ENCODE data around the gene GAL3ST1. TPM values are rescaled to one million over a fixed set of nuclear protein-coding genes. Genes with fewer than 3 reads are reported as not detected.
A peak's percentile ranks its signal among the peaks of the same experiment; 100 is the strongest.
"Not testable (repeated sequence)": the region's sequence is repeated elsewhere in the genome, so short reads cannot be mapped to it uniquely, and the experiment has no call there.

The GAL3ST1 gene, protein sequence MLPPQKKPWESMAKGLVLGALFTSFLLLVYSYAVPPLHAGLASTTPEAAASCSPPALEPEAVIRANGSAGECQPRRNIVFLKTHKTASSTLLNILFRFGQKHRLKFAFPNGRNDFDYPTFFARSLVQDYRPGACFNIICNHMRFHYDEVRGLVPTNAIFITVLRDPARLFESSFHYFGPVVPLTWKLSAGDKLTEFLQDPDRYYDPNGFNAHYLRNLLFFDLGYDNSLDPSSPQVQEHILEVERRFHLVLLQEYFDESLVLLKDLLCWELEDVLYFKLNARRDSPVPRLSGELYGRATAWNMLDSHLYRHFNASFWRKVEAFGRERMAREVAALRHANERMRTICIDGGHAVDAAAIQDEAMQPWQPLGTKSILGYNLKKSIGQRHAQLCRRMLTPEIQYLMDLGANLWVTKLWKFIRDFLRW
- total RNA-seq: 10 to 100 TPM in 1 of 4 donors, 1 to 10 TPM in 3; 5.6 to 24.2 (median 8.7) TPM

DNA sequence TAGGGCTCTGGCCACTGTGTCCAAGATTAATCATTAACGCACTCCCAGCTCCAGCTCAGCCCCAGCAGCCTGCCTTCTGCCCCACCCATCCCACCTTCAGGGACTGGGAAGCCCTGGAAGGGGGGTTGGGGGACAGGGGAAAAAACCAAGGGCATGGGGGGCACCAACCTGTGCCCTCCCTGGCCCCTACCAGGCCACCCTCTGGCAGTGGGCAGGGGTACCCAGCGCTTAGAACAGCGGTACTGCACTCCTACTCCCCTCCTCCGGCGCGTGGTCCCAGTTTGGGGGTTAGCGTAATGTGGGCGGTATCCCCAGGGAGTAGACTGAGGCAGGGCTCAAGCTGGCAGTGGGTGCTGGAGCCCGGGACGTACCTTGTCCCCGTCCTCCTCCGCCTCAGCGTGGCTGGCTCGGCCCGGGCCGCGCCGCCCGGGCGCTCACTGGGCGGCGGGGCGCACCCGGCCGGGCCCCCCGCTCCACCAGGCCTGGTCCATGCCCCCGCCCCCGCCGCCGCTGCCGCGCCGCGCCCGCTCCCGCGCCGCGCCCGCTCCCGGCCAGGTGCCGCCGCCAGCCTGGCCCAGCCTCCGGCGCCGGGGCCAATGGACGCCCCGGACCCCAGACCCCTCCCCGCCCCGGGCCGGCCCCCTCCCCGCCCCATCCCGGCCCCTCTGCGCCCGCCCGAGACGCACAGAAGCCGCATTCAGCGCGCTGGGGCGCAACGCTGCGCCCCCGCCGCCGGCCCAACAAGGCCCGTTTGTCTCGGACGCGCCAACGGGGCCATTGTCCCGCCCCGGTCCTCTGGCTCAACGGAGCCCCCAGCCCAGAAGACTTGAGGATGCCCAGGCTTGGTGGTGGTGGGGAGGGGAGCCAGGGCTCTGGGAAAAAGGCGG lies at the start of gene GAL3ST1:
Gene GAL3ST1, minus strand, starts transcription at position 571 of the 887 bp plus-strand sequence. CDS start 17,273 bp downstream, outside the sequence.
- Histone ChIP-seq H3K9me3 (no peaks in the 10 kb centered on the region), H3K27ac (peak within 1 kb of the TSS; percentile 75 to 89 (median 85)), H3K4me3 (peak within 1 kb of the TSS in 3 of 4 donors; percentile 32 to 53 (median 34)), H3K4me1 (peaks cover 3 to 41% (median 31%) of the 10 kb centered on the region in 4 donors), H3K36me3 (peaks cover 0 to 28% (median 15%) of the 10 kb centered on the region in 4 donors), H3K27me3 (no peaks in the 10 kb centered on the region)
- peak; percentile 66 for DNase-seq
- in situ Hi-C loops (cut with MboI; ENCODE audit: low pct_ligation_motif_present in 1 of 4, low pct_unique_long_range_greater_than_20kb in 1 of 4, low sequenced_read_pairs in 3 of 4) (no loop called here), intact Hi-C loops (cut with DNase I; ENCODE audit: low total_unique reads) (no loop called here)
- 24 to 67% methylated on average over 1 to 19 of the region's 75 CpGs for WGBS, 2 donors (ENCODE audit: low coverage in 1 of 2)
- TF ChIP-seq POLR2AphosphoS5 (IDR thresholded peaks at IDR 0.05): no peak
- peak; percentile 13 for TF ChIP-seq POLR2A (IDR thresholded peaks at IDR 0.05)

DNA sequence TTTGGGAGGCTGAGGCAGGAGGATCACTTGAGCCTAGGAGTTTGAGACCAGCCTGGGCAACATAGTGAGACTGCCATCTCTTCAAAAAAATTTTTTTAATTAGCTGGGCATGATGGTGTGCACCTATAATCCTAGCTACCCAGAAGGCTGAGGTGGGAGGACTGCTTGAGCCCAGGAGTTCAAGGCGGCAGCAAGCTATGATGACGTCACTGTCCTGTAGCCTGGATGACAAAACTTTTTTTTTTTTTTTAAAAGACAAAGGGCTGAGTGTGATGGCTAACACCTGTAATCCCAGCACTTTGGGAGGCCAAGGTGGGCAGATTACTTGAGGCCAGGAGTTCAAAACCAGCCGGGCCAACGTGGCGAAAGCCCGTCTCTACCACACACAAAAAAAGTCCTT lies 45.4 kb upstream of the GAL3ST1 start:
- not testable (repeated sequence) for H3K27ac ChIP-seq, H3K36me3 ChIP-seq, H3K4me1 ChIP-seq, DNase-seq, H3K4me3 ChIP-seq, H3K9me3 ChIP-seq, H3K27me3 ChIP-seq
- in situ Hi-C loops (cut with MboI; ENCODE audit: low pct_ligation_motif_present in 1 of 4, low pct_unique_long_range_greater_than_20kb in 1 of 4, low sequenced_read_pairs in 3 of 4): loop anchor here in 1 of 4 donors (10.0 kb wide), 1 partner anchor 135 kb away; no protein-coding TSS in a partner anchor
- 97 to 100% methylated on average over 6 of the region's 6 CpGs for WGBS, 2 donors (ENCODE audit: low coverage in 1 of 2)
- intact Hi-C loops (cut with DNase I; ENCODE audit: low total_unique reads): loop anchor here (10.0 kb wide), 1 partner anchor 285 kb away; no protein-coding TSS in a partner anchor

GRCh38 chr22:30617819-30618218 lies 43.4 kb upstream of the GAL3ST1 start:
- H3K27me3 ChIP-seq: no peaks in the 10 kb centered on the region
- in situ Hi-C loops (cut with MboI; ENCODE audit: low pct_ligation_motif_present in 1 of 4, low pct_unique_long_range_greater_than_20kb in 1 of 4, low sequenced_read_pairs in 3 of 4): no loop called here
- TF ChIP-seq, protein P1, sequence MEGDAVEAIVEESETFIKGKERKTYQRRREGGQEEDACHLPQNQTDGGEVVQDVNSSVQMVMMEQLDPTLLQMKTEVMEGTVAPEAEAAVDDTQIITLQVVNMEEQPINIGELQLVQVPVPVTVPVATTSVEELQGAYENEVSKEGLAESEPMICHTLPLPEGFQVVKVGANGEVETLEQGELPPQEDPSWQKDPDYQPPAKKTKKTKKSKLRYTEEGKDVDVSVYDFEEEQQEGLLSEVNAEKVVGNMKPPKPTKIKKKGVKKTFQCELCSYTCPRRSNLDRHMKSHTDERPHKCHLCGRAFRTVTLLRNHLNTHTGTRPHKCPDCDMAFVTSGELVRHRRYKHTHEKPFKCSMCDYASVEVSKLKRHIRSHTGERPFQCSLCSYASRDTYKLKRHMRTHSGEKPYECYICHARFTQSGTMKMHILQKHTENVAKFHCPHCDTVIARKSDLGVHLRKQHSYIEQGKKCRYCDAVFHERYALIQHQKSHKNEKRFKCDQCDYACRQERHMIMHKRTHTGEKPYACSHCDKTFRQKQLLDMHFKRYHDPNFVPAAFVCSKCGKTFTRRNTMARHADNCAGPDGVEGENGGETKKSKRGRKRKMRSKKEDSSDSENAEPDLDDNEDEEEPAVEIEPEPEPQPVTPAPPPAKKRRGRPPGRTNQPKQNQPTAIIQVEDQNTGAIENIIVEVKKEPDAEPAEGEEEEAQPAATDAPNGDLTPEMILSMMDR (IDR thresholded peaks at IDR 0.05): no peak
- TF ChIP-seq POLR2A (IDR thresholded peaks at IDR 0.05) (no peak), POLR2AphosphoS5 (IDR thresholded peaks at IDR 0.05) (no peak), EP300 (IDR thresholded peaks at IDR 0.05; ENCODE audit: low read depth) (no peak)
- intact Hi-C loops (cut with DNase I; ENCODE audit: low total_unique reads): no loop called here
- no peak overlapping the region for H3K4me3 ChIP-seq
- 86 to 88% methylated on average over 4 to 6 of the region's 6 CpGs for WGBS, 2 donors (ENCODE audit: low coverage in 1 of 2)
- no peak for DNase-seq
- no peaks in the 10 kb centered on the region for H3K9me3 ChIP-seq
- H3K36me3 ChIP-seq: peaks cover 0 to 3% (median 0%) of the 10 kb centered on the region in 4 donors
- H3K27ac ChIP-seq: no peak overlapping the region
- H3K4me1 ChIP-seq: no peaks in the 10 kb centered on the region

DNA sequence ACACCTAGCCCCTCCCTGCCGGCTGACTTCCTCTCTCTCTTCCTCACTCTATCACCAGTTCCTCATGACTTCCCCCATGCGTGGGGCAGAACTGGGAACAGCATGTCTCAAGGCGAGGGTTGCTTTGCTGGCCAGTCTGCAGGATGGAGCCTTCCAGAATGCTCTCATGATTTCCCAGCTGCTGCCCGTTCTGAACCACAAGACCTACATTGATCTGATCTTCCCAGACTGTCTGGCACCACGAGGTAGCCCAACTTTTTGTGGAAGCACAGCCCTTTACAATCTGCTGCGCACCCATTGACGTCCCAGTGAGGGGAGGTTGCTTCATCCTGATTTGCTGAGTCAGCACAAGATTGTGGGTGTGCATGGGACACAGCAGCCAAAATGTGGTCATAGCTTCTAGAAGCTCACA lies 41.1 kb upstream of the GAL3ST1 start:
- no peak for DNase-seq
- Histone ChIP-seq H3K36me3 (peaks cover 0 to 3% (median 0%) of the 10 kb centered on the region in 4 donors), H3K27me3 (no peaks in the 10 kb centered on the region), H3K27ac (no peak overlapping the region), H3K9me3 (no peaks in the 10 kb centered on the region), H3K4me1 (no peaks in the 10 kb centered on the region), H3K4me3 (no peak overlapping the region)
- in situ Hi-C loops (cut with MboI; ENCODE audit: low pct_ligation_motif_present in 1 of 4, low pct_unique_long_range_greater_than_20kb in 1 of 4, low sequenced_read_pairs in 3 of 4): no loop called here
- intact Hi-C loops (cut with DNase I; ENCODE audit: low total_unique reads): no loop called here
- WGBS, 2 donors (ENCODE audit: low coverage in 1 of 2): 80 to 83% methylated on average over 1 to 7 of the region's 7 CpGs
- no peak for TF ChIP-seq POLR2AphosphoS5 (IDR thresholded peaks at IDR 0.05)
- TF ChIP-seq EP300 (IDR thresholded peaks at IDR 0.05; ENCODE audit: low read depth): no peak
- no peak for TF ChIP-seq POLR2A (IDR thresholded peaks at IDR 0.05)
- TF ChIP-seq, protein P1 (IDR thresholded peaks at IDR 0.05): no peak

- TF ChIP-seq, protein P1 (IDR thresholded peaks at IDR 0.05): no peak
- TF ChIP-seq POLR2A (IDR thresholded peaks at IDR 0.05) (no peak), EP300 (IDR thresholded peaks at IDR 0.05; ENCODE audit: low read depth) (no peak), POLR2AphosphoS5 (IDR thresholded peaks at IDR 0.05) (no peak)
- peaks cover 0 to 2% (median under 1%) of the 10 kb centered on the region in 4 donors for H3K4me1 ChIP-seq
- H3K27ac ChIP-seq: no peak overlapping the region
- H3K9me3 ChIP-seq: no peaks in the 10 kb centered on the region
- H3K36me3 ChIP-seq: peaks cover 0 to 3% (median 0%) of the 10 kb centered on the region in 4 donors
- H3K27me3 ChIP-seq: no peaks in the 10 kb centered on the region
- H3K4me3 ChIP-seq: no peak overlapping the region
- intact Hi-C loops (cut with DNase I; ENCODE audit: low total_unique reads): no loop called here
- no peak for DNase-seq
- in situ Hi-C loops (cut with MboI; ENCODE audit: low pct_ligation_motif_present in 1 of 4, low pct_unique_long_range_greater_than_20kb in 1 of 4, low sequenced_read_pairs in 3 of 4): no loop called here
Observed at GRCh38 chr22:30614879-30615278, 40.4 kb upstream of the GAL3ST1 start.

All from transverse colon (tissue), 4 donors.